GM03348 (cell line): ENCODE measurements around the gene RPS19BP1.
"Not testable (repeated sequence)": the region's sequence is repeated elsewhere in the genome, so short reads cannot be mapped to it uniquely, and the experiment has no call there.

Experiments used
- DNase-seq: peaks from one replicate; pipeline ENCODE4 v3.0.0; 2012; ENCODE audit warnings: low spot score

Gene RPS19BP1

GRCh38 chr22:39528681-39529486 lies 3.7 kb downstream of the RPS19BP1 start:
- peak; percentile 91 for DNase-seq

- no peak for DNase-seq
These were observed 4.4 kb downstream of the RPS19BP1 start for GRCh38 chr22:39528080-39528661.

GRCh38 chr22:39527481-39527961 lies 5.0 kb downstream of the RPS19BP1 start:
- no peak for DNase-seq

GRCh38 chr22:39526736-39527171 lies 5.8 kb downstream of the RPS19BP1 start:
- no peak for DNase-seq

- no peak for DNase-seq
These were observed 6.9 kb downstream of the RPS19BP1 start for GRCh38 chr22:39525658-39525975.

GRCh38 chr22:39524753-39525657 lies 7.5 kb downstream of the RPS19BP1 start:
- DNase-seq: no peak

- DNase-seq: no peak
These were observed 8.3 kb downstream of the RPS19BP1 start for GRCh38 chr22:39524089-39524752.

- peak; percentile 59 for DNase-seq
These were observed 9.8 kb downstream of the RPS19BP1 start for GRCh38 chr22:39522567-39523300.

- DNase-seq: not testable (repeated sequence)
These were observed 10.5 kb downstream of the RPS19BP1 start for GRCh38 chr22:39522091-39522490.

- not testable (repeated sequence) for DNase-seq
These were observed 11.3 kb downstream of the RPS19BP1 start for GRCh38 chr22:39521106-39521885.

GRCh38 chr22:39520226-39521105 lies 12.1 kb downstream of the RPS19BP1 start, which contains the start of gene ATF4:
Gene ATF4, plus strand, starts transcription at chr22:39520562. Its CDS starts 884 bp downstream, at chr22:39521446.
- DNase-seq: peak; percentile 88

GRCh38 chr22:39519681-39520225 lies 12.8 kb downstream of the RPS19BP1 start:
- peak; percentile 97 for DNase-seq

GRCh38 chr22:39518996-39519680 lies 13.4 kb downstream of the RPS19BP1 start:
- DNase-seq: peak; percentile 58

- DNase-seq: no peak
These were observed 14.3 kb downstream of the RPS19BP1 start for GRCh38 chr22:39518144-39518786.

GRCh38 chr22:39517470-39517869 lies 15.1 kb downstream of the RPS19BP1 start:
- no peak for DNase-seq

- DNase-seq: no peak
These were observed 17.1 kb downstream of the RPS19BP1 start for GRCh38 chr22:39515266-39516050.

- peak; percentile 63 for DNase-seq
These were observed 18.1 kb downstream of the RPS19BP1 start for GRCh38 chr22:39514373-39514973.
